Kidney (tissue), 14 donors: ENCODE results near the gene ARHGEF12. TPM values are rescaled to one million over a fixed set of nuclear protein-coding genes. Genes with fewer than 3 reads are reported as not detected.
A peak's percentile ranks its signal among the peaks of the same experiment; 100 is the strongest.

ENCODE experiments used
- DNase-seq, 5 donors: peaks; one replicate each; pipeline ENCODE4 v3.0.0-alpha.2; 2013 to 2020
- FAIRE-seq: peaks from 2 replicates; lab custom pipeline; 2012; peaks lifted over from hg19 to GRCh38; lab: Jason Lieb, UNC
- H3K27ac ChIP-seq, 2 donors: one replicate each; pipeline ENCODE4 v1.7.0; 2013; ENCODE audit warnings: low read depth in 2 of 2, low read length in 2 of 2, inconsistent platforms in 1 of 2
- H3K27me3 ChIP-seq: one replicate; pipeline ENCODE4 v1.7.1; 2013; ENCODE audit warnings: low read length, inconsistent platforms; ENCODE audit not compliant: control insufficient read depth, insufficient read depth
- H3K36me3 ChIP-seq, 3 donors: one replicate each; pipeline versions ENCODE4 v1.7.0 to v1.7.1; 2013; ENCODE audit warnings: low read length in 3 of 3, control low read depth in 1 of 3, inconsistent platforms in 1 of 3; ENCODE audit not compliant: insufficient read depth in 3 of 3, control insufficient read depth in 2 of 3
- H3K4me1 ChIP-seq, 3 donors: one replicate each; pipeline versions ENCODE4 v1.7.0 to v1.7.1; 2013; ENCODE audit warnings: low read length in 3 of 3, inconsistent platforms in 1 of 3, low read depth in 1 of 3; ENCODE audit not compliant: control insufficient read depth in 2 of 3, insufficient read depth in 2 of 3
- H3K4me3 ChIP-seq, 3 donors: one replicate each; pipeline versions ENCODE4 v1.7.0 to v1.8.1; 2013; ENCODE audit warnings: low read length in 3 of 3, control low read depth in 1 of 3, inconsistent platforms in 1 of 3
- H3K9ac ChIP-seq, 3 donors: one replicate each; pipeline versions ENCODE4 v1.7.0 to v1.7.1; 2013; ENCODE audit warnings: low read length in 3 of 3, control low read depth in 1 of 3, inconsistent platforms in 1 of 3
- H3K9me3 ChIP-seq, 3 donors: one replicate each; pipeline versions ENCODE4 v1.7.0 to v1.7.1; 2013; ENCODE audit warnings: low read length in 3 of 3, control low read depth in 1 of 3, inconsistent platforms in 1 of 3; ENCODE audit not compliant: control insufficient read depth in 2 of 3, insufficient read depth in 1 of 3
- CTCF ChIP-seq: IDR thresholded peaks from 3 replicates; pipeline ENCODE4 v1.5.1; 2012; ENCODE audit warnings: mild to moderate bottlenecking, moderate library complexity, borderline replicate concordance; ENCODE audit not compliant: insufficient read depth; ENCODE audit errors: extremely low read depth
- intact Hi-C: fragments of 100-400 bp; cut with DNase I; formaldehyde crosslinking; loops from one replicate; pipeline ENCODE4 v1.11.1; 2022
- polyA plus RNA-seq: library from polyadenylated mRNA; stranded (reverse); fragments of 350-450 nt; fragmentation: Illumina TruSeq; extraction: RNeasy Lipid Tissue Mini Kit (QIAGEN cat#74804); gene quantifications from one replicate; pipeline ENCODE4 v1.2.3, GENCODE V29; 2014; ENCODE audit warnings: low read depth, low replicate concordance; ENCODE audit not compliant: insufficient read depth
- total RNA-seq: library from RNA; stranded (reverse); fragmentation: NEBNext Ultra II Directional; extraction: Animal tissue kit (Norgen Biotek cat#: 25700); gene quantifications from one replicate; pipeline ENCODE4 v1.2.1, GENCODE V29; 2021
- donor health status: control.
- donor health status: control.
- donor health status: control.
- donor health status: control.
- donor health status: control.
- donor health status: DM: yes; HTN: yes; CAD: no.
- donor health status: Normal renal cell carcinoma (clear cell type).

ARHGEF12 gene
- total and polyA plus RNA-seq, 2 donors from 2014 or later, result 21.1 to 161 TPM

- no peaks in the 10 kb centered on the region for H3K27me3 ChIP-seq
- DNase-seq, result peak; percentile 63 to 73 (median 68)
- H3K4me3 ChIP-seq, result peak overlapping the region; percentile 84 to 96 (median 88)
- H3K36me3 ChIP-seq, result no peaks in the 10 kb centered on the region
- intact Hi-C loops, result no loop called here
- H3K9ac ChIP-seq, result peak overlapping the region; percentile 46 to 97 (median 95)
- H3K9me3 ChIP-seq, result no peaks in the 10 kb centered on the region
- no peak for FAIRE-seq
- peak overlapping the region; percentile 94 to 98 for H3K27ac ChIP-seq
- no peak for TF ChIP-seq CTCF
- H3K4me1 ChIP-seq, result peaks cover 0 to 11% (median 4%) of the 10 kb centered on the region in 3 donors
Measured at GRCh38 chr11:120336641-120337354, 585 bp downstream of the ARHGEF12 start.

- intact Hi-C loops, result no loop called here
Measured at GRCh38 chr11:120337355-120338106, 1.3 kb downstream of the ARHGEF12 start.

GRCh38 chr11:120338107-120338933, 2.1 kb downstream of the ARHGEF12 start:
- peak; percentile 77 for FAIRE-seq
- peak overlapping the region; percentile 94 to 98 for H3K27ac ChIP-seq
- peak overlapping the region; percentile 84 to 96 (median 88) for H3K4me3 ChIP-seq
- no peak for TF ChIP-seq CTCF
- H3K27me3 ChIP-seq, result no peaks in the 10 kb centered on the region
- peak overlapping the region; percentile 46 to 95 (median 74) for H3K9ac ChIP-seq
- peak in 1 of 5 donors; percentile 42 for DNase-seq
- intact Hi-C loops, result no loop called here
- H3K36me3 ChIP-seq, result no peaks in the 10 kb centered on the region
- no peaks in the 10 kb centered on the region for H3K9me3 ChIP-seq
- H3K4me1 ChIP-seq, result peaks cover 0 to 22% (median 4%) of the 10 kb centered on the region in 3 donors

More at GRCh38 chr11:120337355-120338106, 1.3 kb downstream of the ARHGEF12 start:
- peak overlapping the region; percentile 84 to 96 (median 88) for H3K4me3 ChIP-seq
- DNase-seq (peak in 2 of 5 donors; percentile 56 to 61), FAIRE-seq (peak; percentile 52)
- H3K36me3 ChIP-seq, result no peaks in the 10 kb centered on the region
- H3K9me3 ChIP-seq, result no peaks in the 10 kb centered on the region
- TF ChIP-seq CTCF, result no peak
- peak overlapping the region; percentile 94 to 98 for H3K27ac ChIP-seq
- peak overlapping the region; percentile 46 to 97 (median 95) for H3K9ac ChIP-seq
- peaks cover 0 to 18% (median 4%) of the 10 kb centered on the region in 3 donors for H3K4me1 ChIP-seq
- no peaks in the 10 kb centered on the region for H3K27me3 ChIP-seq
